Right lobe of liver (tissue), 6 donors: ENCODE results near the gene IL1A. TPM values are rescaled to one million over a fixed set of nuclear protein-coding genes. Genes with fewer than 3 reads are reported as not detected.
A peak's percentile ranks its signal among the peaks of the same experiment; 100 is the strongest.

Experiments
- ATAC-seq, 4 donors: fragments of 200-7000 bp; cut with Tn5 transposase; one replicate each; pipeline ENCODE4 v1.9.1; 2020; ENCODE audit warnings: mild to moderate bottlenecking in 4 of 4, moderate library complexity in 4 of 4
- DNase-seq, 3 donors: peaks; one replicate each; pipeline ENCODE4 v3.0.0-alpha.2; 2020
- H3K27ac ChIP-seq, 3 donors: fragments of 200-600 bp; one replicate each; pipeline ENCODE4 v1.8.0; 2022
- H3K27me3 ChIP-seq, 2 donors: fragments of 200-600 bp; one replicate each; pipeline ENCODE4 v1.8.0; 2022
- H3K36me3 ChIP-seq, 4 donors: fragments of 200-600 bp; sonication (generic) in 1 of 4; one replicate each; pipeline versions ENCODE4 v1.5.1 to v1.8.0; 2017 to 2022; ENCODE audit warnings: control low read depth in 1 of 4
- H3K4me1 ChIP-seq, 4 donors: fragments of 200-600 bp; sonication (generic) in 1 of 4; one replicate each; pipeline versions ENCODE4 v1.5.1 to v1.8.0; 2017 to 2022; ENCODE audit warnings: control low read depth in 1 of 4
- H3K4me3 ChIP-seq, 3 donors: fragments of 200-600 bp; one replicate each; pipeline ENCODE4 v1.8.0; 2022
- H3K9me3 ChIP-seq, 4 donors: fragments of 200-600 bp; sonication (generic) in 1 of 4; one replicate each; pipeline versions ENCODE4 v1.5.1 to v1.8.0; 2017 to 2022; ENCODE audit warnings: control low read depth in 1 of 4
- POLR2A ChIP-seq: fragments of 450-650 bp; IDR thresholded peaks from one replicate; pipeline ENCODE4 v1.6.1; 2017; ENCODE audit warnings: antibody characterized with exemption, mild to moderate bottlenecking
- WGBS: methylation state at CpG from one replicate; pipeline ENCODE4 v1.1.6; 2018; ENCODE audit warnings: low coverage, low lambda C conversion rate; ENCODE audit not compliant: insufficient coverage; ENCODE audit errors: missing lambda C conversion rate; 5-methylcytosine and 5-hydroxymethylcytosine counted together
- intact Hi-C, 2 donors: fragments of 100-400 bp; cut with DNase I; formaldehyde crosslinking; loops; one replicate each; pipeline versions ENCODE4 v1.11.2 to v1.14.1; 2022
- total RNA-seq, 6 experiments: library from RNA; depleted of rRNA in 2 of 6; stranded (reverse); fragments of >200 nt in 2 of 6; fragmentation: NEBNext Ultra II Directional in 3 of 6; extraction: Animal tissue kit (Norgen Biotek cat#: 25700) in 3 of 6; gene quantifications; one replicate each; pipeline versions ENCODE4 v1.1.0 to v1.2.4, GENCODE V29; 2016 to 2023
- TF ChIP-seq, protein P1 (sequence below), 4 donors: fragments of 200-600 bp in 3 of 4; fragments of 450-650 bp in 1 of 4; IDR thresholded peaks; one replicate each; pipeline versions ENCODE4 v1.5.1 to v1.8.0; 2016 to 2022; ENCODE audit warnings: antibody characterized with exemption in 4 of 4, mild to moderate bottlenecking in 2 of 4
- donor health status: DM: no; HTN: yes; CAD: no.
- donor health status: DM: no; HTN: no; CAD: no.
- donor health status: DM: no; HTN: no; CAD: no.
- donor health status: DM: no; HTN: yes; CAD: no.
- donor health status: DM: no; HTN: yes; CAD: no.

The IL1A gene
- total RNA-seq, 6 experiments from 2014 or later, result not detected

DNA sequence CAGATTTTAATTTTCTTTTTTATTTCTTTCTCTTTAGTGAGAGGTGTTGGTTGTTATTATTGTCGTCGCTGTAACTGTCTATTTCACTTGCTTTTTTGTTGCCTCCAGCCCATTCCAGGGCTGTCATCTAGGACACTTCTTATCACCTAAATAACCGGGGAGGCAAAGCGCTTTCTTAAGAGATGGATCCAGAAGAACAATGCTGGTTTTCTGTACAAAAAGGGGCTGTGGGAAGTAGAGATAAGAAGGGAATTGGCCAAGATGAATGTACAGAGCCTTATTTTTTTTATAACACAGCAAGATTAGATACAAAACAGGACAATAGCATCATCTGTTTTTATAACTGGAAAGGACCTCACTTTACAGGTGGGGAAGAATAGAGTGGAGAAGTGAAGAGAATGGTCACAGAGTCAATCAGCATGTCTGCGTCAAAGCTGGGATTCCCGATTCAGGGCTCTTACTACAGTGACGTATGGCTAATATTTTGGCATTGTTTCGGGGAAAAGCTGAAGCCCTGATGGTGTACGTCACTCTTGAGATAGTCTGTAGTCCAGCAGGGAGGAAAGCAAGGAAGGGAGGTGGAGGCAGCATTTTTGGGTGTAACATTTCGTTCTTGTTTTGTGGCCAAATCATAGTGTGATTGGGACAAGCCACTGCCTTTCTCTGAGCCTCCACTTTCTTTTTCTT lies 29.1 kb upstream of the IL1A start:
- no peaks in the 10 kb centered on the region for H3K36me3 ChIP-seq
- no peaks in the 10 kb centered on the region for H3K27me3 ChIP-seq
- WGBS, result 92% methylated on average over 10 of the region's 10 CpGs
- intact Hi-C loops, result no loop called here
- H3K27ac ChIP-seq, result no peak overlapping the region
- peaks cover 0 to 30% (median 15%) of the 10 kb centered on the region in 4 donors for H3K4me1 ChIP-seq
- TF ChIP-seq POLR2A, result no peak
- TF ChIP-seq, protein P1, sequence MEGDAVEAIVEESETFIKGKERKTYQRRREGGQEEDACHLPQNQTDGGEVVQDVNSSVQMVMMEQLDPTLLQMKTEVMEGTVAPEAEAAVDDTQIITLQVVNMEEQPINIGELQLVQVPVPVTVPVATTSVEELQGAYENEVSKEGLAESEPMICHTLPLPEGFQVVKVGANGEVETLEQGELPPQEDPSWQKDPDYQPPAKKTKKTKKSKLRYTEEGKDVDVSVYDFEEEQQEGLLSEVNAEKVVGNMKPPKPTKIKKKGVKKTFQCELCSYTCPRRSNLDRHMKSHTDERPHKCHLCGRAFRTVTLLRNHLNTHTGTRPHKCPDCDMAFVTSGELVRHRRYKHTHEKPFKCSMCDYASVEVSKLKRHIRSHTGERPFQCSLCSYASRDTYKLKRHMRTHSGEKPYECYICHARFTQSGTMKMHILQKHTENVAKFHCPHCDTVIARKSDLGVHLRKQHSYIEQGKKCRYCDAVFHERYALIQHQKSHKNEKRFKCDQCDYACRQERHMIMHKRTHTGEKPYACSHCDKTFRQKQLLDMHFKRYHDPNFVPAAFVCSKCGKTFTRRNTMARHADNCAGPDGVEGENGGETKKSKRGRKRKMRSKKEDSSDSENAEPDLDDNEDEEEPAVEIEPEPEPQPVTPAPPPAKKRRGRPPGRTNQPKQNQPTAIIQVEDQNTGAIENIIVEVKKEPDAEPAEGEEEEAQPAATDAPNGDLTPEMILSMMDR (IDR thresholded peaks at IDR 0.05), result no peak
- no peak for ATAC-seq
- no peak overlapping the region for H3K4me3 ChIP-seq
- H3K9me3 ChIP-seq, result no peaks in the 10 kb centered on the region
- no peak for DNase-seq

DNA sequence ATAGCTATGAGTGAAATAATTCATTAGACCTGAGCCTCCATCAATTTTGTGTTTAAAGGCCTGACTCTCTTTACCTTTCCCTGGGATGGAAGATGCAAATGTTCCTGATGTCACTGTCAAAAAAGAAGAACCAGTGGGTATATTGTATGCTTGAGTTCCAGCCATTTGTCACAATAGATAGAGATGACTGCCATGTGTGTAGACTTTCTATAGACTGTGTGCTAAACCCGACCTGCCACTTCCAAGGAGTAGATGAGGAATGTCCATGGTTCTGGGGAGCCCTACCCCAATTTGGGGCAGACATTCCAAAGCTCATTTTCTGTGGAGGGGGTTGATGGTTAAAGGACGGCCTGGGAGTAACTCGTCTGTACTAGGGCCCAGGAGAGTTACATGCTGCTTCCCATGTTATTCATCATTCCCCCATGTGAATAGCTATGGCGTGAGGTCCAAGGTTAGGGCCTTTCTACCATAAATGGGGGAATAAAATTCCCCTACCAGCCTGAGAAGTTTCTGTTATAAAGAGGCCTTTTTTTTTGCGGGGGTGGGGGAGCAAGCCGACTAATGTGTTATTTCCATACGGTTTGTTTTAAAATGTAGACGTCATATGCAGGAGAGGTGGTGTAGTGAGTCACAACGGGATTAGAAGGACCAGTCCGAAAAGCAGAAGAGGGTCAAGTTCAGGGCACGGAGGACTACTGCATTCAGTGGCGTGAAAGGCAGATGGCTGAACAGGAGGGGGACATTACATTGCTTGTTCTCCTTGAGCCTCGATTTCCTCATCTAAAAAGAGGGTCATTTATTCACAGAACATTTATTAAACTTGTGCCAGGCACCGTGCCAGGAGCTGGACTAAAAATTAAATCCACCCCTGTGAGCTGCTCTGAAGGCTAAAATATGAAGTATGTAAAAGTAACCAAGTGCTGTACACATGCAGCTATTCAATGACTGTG lies 28.3 kb upstream of the IL1A start:
- 75% methylated on average over 13 of the region's 14 CpGs for WGBS
- H3K4me1 ChIP-seq, result peaks cover 0 to 29% (median 11%) of the 10 kb centered on the region in 4 donors
- H3K36me3 ChIP-seq, result no peaks in the 10 kb centered on the region
- TF ChIP-seq POLR2A, result no peak
- TF ChIP-seq, protein P1 (IDR thresholded peaks at IDR 0.05), result no peak
- no peak overlapping the region for H3K4me3 ChIP-seq
- intact Hi-C loops, result no loop called here
- ATAC-seq (no peak), DNase-seq (no peak)
- H3K9me3 ChIP-seq, result no peaks in the 10 kb centered on the region
- H3K27ac ChIP-seq, result no peak overlapping the region
- H3K27me3 ChIP-seq, result no peaks in the 10 kb centered on the region

DNA sequence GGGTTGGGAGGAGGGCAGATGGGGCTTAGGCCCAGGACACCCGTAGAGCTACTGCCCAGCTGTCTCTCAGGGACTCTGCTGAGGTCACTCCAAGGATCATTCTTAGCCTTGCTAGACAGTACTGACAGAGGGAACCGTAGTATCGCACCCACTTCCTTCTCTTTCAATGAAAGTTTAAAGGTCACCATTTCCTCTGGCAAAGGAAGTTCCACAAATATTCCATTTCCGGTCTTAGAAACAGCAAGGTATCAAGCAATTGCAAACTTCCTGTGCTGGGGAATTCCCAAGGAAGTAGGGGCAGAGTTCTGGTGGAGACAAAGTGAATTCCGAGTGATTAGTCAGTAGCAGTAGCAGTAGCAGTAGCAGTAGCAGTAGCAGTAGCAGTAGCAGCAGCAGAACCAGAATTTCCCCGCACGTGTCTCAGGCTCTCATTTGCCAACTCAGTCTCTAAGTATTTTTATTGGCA lies 27.6 kb upstream of the IL1A start:
- no peak overlapping the region for H3K27ac ChIP-seq
- peak; percentile 73 to 90 (median 82) for ATAC-seq
- TF ChIP-seq POLR2A, result peak; percentile 38
- TF ChIP-seq, protein P1 (IDR thresholded peaks at IDR 0.05), result no peak
- DNase-seq, result no peak
- no peak overlapping the region for H3K4me3 ChIP-seq
- H3K9me3 ChIP-seq, result no peaks in the 10 kb centered on the region
- 31% methylated on average over 5 of the region's 7 CpGs for WGBS
- H3K4me1 ChIP-seq, result peaks cover 0 to 25% (median 7%) of the 10 kb centered on the region in 4 donors
- no peaks in the 10 kb centered on the region for H3K36me3 ChIP-seq
- intact Hi-C loops, result no loop called here
- no peaks in the 10 kb centered on the region for H3K27me3 ChIP-seq

DNA sequence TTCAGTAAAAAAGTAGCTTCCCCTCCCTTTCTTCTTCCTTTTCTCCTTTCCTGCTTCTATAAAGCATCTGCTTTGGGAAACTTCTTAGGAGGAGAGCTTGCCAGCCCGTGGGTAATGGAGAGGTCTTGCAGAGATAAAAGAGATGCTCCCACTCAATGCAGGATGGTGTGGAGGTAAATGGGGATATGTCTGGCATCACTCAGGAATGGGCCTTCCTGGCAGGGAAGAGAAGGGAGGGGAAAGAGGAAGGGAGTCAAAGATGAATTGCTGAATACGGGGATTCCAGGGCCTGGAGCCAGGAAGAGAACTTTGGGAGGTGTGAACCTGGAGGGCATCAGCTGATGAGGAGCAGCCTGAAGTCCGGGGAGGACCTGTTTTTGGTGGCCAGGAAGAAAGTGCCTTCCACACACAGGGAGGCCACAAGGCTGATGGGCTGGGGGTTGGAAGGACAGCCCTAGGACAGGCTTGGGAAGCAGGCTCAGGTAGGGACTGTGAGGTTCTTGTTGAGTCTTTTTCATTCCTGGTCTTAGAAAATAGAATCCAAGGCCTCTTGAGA lies 27.1 kb upstream of the IL1A start:
- WGBS, result 48% methylated on average over 3 of the region's 3 CpGs
- no peak overlapping the region for H3K4me3 ChIP-seq
- TF ChIP-seq, protein P1 (IDR thresholded peaks at IDR 0.05), result no peak
- no peak for TF ChIP-seq POLR2A
- DNase-seq, result no peak
- intact Hi-C loops, result no loop called here
- no peaks in the 10 kb centered on the region for H3K9me3 ChIP-seq
- no peak overlapping the region for H3K27ac ChIP-seq
- H3K27me3 ChIP-seq, result no peaks in the 10 kb centered on the region
- peaks cover 0 to 20% (median 6%) of the 10 kb centered on the region in 4 donors for H3K4me1 ChIP-seq
- ATAC-seq, result peak in 1 of 4 donors; percentile 24
- no peaks in the 10 kb centered on the region for H3K36me3 ChIP-seq
